Measurements from ENCODE around the gene SAMD4A.

GRCh38 chr14:54593860-54594259 is 26.9 kb downstream of the SAMD4A start:
- no peak for TF ChIP-seq EP300 (IDR thresholded peaks at IDR 0.05; ENCODE audit: borderline replicate concordance)
- no peak for TF ChIP-seq TEAD4 (IDR thresholded peaks at IDR 0.05)
- no peak for TF ChIP-seq CEBPB (IDR thresholded peaks at IDR 0.05)
- TF ChIP-seq NFIC (IDR thresholded peaks at IDR 0.05) = no peak
- TF ChIP-seq FOXM1 (IDR thresholded peaks at IDR 0.05; ENCODE audit: borderline replicate concordance, low read depth) = no peak
- TF ChIP-seq YY1 (IDR thresholded peaks at IDR 0.05; ENCODE audit: low read depth) = no peak
- TF ChIP-seq, protein P1, sequence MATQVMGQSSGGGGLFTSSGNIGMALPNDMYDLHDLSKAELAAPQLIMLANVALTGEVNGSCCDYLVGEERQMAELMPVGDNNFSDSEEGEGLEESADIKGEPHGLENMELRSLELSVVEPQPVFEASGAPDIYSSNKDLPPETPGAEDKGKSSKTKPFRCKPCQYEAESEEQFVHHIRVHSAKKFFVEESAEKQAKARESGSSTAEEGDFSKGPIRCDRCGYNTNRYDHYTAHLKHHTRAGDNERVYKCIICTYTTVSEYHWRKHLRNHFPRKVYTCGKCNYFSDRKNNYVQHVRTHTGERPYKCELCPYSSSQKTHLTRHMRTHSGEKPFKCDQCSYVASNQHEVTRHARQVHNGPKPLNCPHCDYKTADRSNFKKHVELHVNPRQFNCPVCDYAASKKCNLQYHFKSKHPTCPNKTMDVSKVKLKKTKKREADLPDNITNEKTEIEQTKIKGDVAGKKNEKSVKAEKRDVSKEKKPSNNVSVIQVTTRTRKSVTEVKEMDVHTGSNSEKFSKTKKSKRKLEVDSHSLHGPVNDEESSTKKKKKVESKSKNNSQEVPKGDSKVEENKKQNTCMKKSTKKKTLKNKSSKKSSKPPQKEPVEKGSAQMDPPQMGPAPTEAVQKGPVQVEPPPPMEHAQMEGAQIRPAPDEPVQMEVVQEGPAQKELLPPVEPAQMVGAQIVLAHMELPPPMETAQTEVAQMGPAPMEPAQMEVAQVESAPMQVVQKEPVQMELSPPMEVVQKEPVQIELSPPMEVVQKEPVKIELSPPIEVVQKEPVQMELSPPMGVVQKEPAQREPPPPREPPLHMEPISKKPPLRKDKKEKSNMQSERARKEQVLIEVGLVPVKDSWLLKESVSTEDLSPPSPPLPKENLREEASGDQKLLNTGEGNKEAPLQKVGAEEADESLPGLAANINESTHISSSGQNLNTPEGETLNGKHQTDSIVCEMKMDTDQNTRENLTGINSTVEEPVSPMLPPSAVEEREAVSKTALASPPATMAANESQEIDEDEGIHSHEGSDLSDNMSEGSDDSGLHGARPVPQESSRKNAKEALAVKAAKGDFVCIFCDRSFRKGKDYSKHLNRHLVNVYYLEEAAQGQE (IDR thresholded peaks at IDR 0.05; ENCODE audit: low read depth) = no peak
- no peak for TF ChIP-seq USF1 (IDR thresholded peaks at IDR 0.05)

Measured in Ishikawa (cell line).